Measurements from ENCODE around the gene NDUFB5.

GRCh38 chr3:179668429-179668828 lies 63.8 kb downstream of the NDUFB5 start:
- no peak for TF ChIP-seq CTCF (IDR thresholded peaks at IDR 0.05; ENCODE audit: insufficient read depth, low read depth, low read length)
- no peak for TF ChIP-seq EZH2 (IDR thresholded peaks at IDR 0.05; ENCODE audit: insufficient read depth, low read length)
